ENCODE measurements around the gene CCL2.

GRCh38 chr17:34253139-34253525, 2.0 kb upstream of the CCL2 start:
- TF ChIP-seq TARDBP (IDR thresholded peaks at IDR 0.05), result no peak
- TF ChIP-seq SUZ12 (IDR thresholded peaks at IDR 0.05), result no peak
- TF ChIP-seq FOXA1 (IDR thresholded peaks at IDR 0.05), result no peak
- no peak for TF ChIP-seq FOXM1 (IDR thresholded peaks at IDR 0.05; ENCODE audit: borderline replicate concordance)
- no peak for TF ChIP-seq FOXK2 (IDR thresholded peaks at IDR 0.05)
- no peak for TF ChIP-seq ELF4 (IDR thresholded peaks at IDR 0.05)
- TF ChIP-seq SP1 (IDR thresholded peaks at IDR 0.05), result no peak
- no peak for TF ChIP-seq PKNOX1 (IDR thresholded peaks at IDR 0.05)
- no peak for TF ChIP-seq ZNF384 (IDR thresholded peaks at IDR 0.05)
- TF ChIP-seq HDGF (IDR thresholded peaks at IDR 0.05; ENCODE audit: borderline replicate concordance), result no peak
- no peak for TF ChIP-seq ARNT (IDR thresholded peaks at IDR 0.05)
- no peak for TF ChIP-seq LEF1 (IDR thresholded peaks at IDR 0.05; ENCODE audit: borderline replicate concordance)
- no peak for TF ChIP-seq NFRKB (IDR thresholded peaks at IDR 0.05)
- no peak for TF ChIP-seq BHLHE40 (IDR thresholded peaks at IDR 0.05; ENCODE audit: borderline replicate concordance)
